ENCODE measurements around the gene BBS1. TPM values are rescaled to one million over a fixed set of nuclear protein-coding genes. Genes with fewer than 3 reads are reported as not detected.
A peak's percentile ranks its signal among the peaks of the same experiment; 100 is the strongest.

BBS1 gene
- polyA plus RNA-seq, 3 donors = 1.3 to 8.5 (median 3.5) TPM

GRCh38 chr11:66478729-66479393 lies 31.6 kb upstream of the BBS1 start:
- peaks cover 19 to 24% of the 10 kb centered on the region in 2 donors for H3K4me1 ChIP-seq (ENCODE audit: control insufficient read depth in 1 of 2, insufficient read depth in 2 of 2, low read length in 2 of 2)
- intact Hi-C loops (cut with micrococcal nuclease) = loop anchor here (2.0 to 5.0 kb wide), 2 partner anchors 42 to 70 kb away; partner anchors contain the start of gene MRPL11 (in 1 of the 2)
- peaks cover 3 to 26% of the 10 kb centered on the region in 2 donors for H3K36me3 ChIP-seq (replicated peaks in 1 of 2; ENCODE audit: control insufficient read depth in 1 of 2, insufficient read depth in 2 of 2, low read length in 2 of 2)
- H3K4me1 Mint-ChIP-seq = peaks cover 18% of the 10 kb centered on the region
- peak overlapping the region; percentile 89 for H2AFZ ChIP-seq (ENCODE audit: insufficient read depth, low read depth, low read length, poor library complexity, severe bottlenecking)
- 67% methylated on average over 3 of the region's 8 CpGs for WGBS (ENCODE audit: insufficient coverage)
- peaks cover 11% of the 10 kb centered on the region for H4K20me1 ChIP-seq (ENCODE audit: insufficient read depth, low read length)
- H3K27me3 Mint-ChIP-seq (ENCODE audit: low read depth in 3 of 3) = peaks cover 0 to 7% (median 0%) of the 10 kb centered on the region in 3 donors
- H3K4me3 Mint-ChIP-seq = peak overlapping the region; percentile 85 to 89
- H3K79me2 ChIP-seq (ENCODE audit: insufficient read depth, low read length) = peaks cover 14% of the 10 kb centered on the region
- H3K9me3 Mint-ChIP-seq = no peaks in the 10 kb centered on the region
- H3K4me3 ChIP-seq (replicated peaks in 1 of 3; ENCODE audit: low read depth in 2 of 3, low read length in 3 of 3) = peak overlapping the region; percentile 46 to 87 (median 77)
- H3K36me3 Mint-ChIP-seq = peaks cover 24 to 36% of the 10 kb centered on the region in 2 donors
- H3K27ac ChIP-seq (ENCODE audit: low read depth in 1 of 2, low read length in 2 of 2) = peak overlapping the region in 1 of 2 donors; percentile 96
- peak; percentile 90 for TF ChIP-seq CTCF (IDR thresholded peaks at IDR 0.05)
- H3K9ac ChIP-seq (ENCODE audit: insufficient read depth, low read length, poor library complexity, severe bottlenecking) = peak overlapping the region; percentile 97
- H3K27me3 ChIP-seq (ENCODE audit: control insufficient read depth in 2 of 2, insufficient read depth in 2 of 2, low read length in 2 of 2) = no peaks in the 10 kb centered on the region
- no peaks in the 10 kb centered on the region for H3K9me3 ChIP-seq (replicated peaks in 1 of 2; ENCODE audit: control insufficient read depth in 1 of 2, insufficient read depth in 1 of 2, low read length in 2 of 2)
- peak in 1 of 3 donors; percentile 7 for DNase-seq
- peak overlapping the region in 6 of 7 donors; percentile 89 to 95 (median 92) for H3K27ac Mint-ChIP-seq
- H3K4me2 ChIP-seq (replicated peaks; ENCODE audit: extremely low read depth, low read length, poor library complexity, severe bottlenecking) = peak overlapping the region; percentile 91

DNA sequence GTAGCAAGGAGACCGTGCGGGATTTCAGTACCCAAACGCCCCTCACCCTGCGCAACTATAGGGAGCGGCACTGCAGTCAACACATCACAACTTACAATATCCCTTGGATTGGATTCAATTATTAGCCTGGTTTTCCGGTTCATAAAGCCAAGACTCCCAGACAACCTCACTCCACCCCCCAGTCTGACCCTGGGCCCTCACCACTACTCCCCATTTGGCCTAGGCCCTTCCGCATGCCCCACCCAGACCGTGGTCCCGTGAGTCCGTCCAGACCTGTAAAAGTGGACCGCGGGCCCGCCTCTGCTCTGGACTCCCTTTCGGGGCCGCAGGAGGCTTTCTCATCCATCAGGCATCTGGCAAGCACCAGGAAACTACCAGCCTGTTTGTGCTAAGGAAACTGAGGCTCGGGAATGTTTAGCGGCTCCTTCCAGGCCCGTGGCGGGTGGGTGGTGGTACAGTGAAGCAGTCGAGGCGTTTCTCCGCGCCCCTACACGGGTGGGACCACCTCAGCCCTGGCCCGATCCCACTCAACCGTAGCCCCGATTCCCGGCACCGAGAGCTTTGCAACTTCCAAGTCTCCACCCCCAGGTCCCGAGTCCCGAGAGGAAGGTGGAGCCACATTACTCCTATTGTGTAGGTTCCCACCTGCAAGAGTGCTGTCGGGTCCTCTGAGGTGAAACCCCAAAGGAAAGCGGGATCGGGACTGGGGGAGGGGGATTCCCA lies 30.9 kb upstream of the BBS1 start:
- peak overlapping the region; percentile 85 to 89 for H3K4me3 Mint-ChIP-seq
- no peaks in the 10 kb centered on the region for H3K9me3 Mint-ChIP-seq
- peak overlapping the region; percentile 46 to 87 (median 77) for H3K4me3 ChIP-seq (replicated peaks in 1 of 3; ENCODE audit: low read depth in 2 of 3, low read length in 3 of 3)
- H2AFZ ChIP-seq (ENCODE audit: insufficient read depth, low read depth, low read length, poor library complexity, severe bottlenecking) = peak overlapping the region; percentile 89
- peak overlapping the region; percentile 82 to 96 for H3K27ac ChIP-seq (ENCODE audit: low read depth in 1 of 2, low read length in 2 of 2)
- no peak for TF ChIP-seq CTCF (IDR thresholded peaks at IDR 0.05)
- peaks cover 0 to 7% (median 0%) of the 10 kb centered on the region in 3 donors for H3K27me3 Mint-ChIP-seq (ENCODE audit: low read depth in 3 of 3)
- H3K9me3 ChIP-seq (replicated peaks in 1 of 2; ENCODE audit: control insufficient read depth in 1 of 2, insufficient read depth in 1 of 2, low read length in 2 of 2) = no peaks in the 10 kb centered on the region
- DNase-seq = peak in 2 of 3 donors; percentile 2 to 20
- peaks cover 18 to 30% of the 10 kb centered on the region in 2 donors for H3K36me3 Mint-ChIP-seq
- peaks cover under 1 to 25% of the 10 kb centered on the region in 2 donors for H3K36me3 ChIP-seq (replicated peaks in 1 of 2; ENCODE audit: control insufficient read depth in 1 of 2, insufficient read depth in 2 of 2, low read length in 2 of 2)
- peak overlapping the region; percentile 89 to 95 (median 92) for H3K27ac Mint-ChIP-seq
- H4K20me1 ChIP-seq (ENCODE audit: insufficient read depth, low read length) = peaks cover 11% of the 10 kb centered on the region
- peak overlapping the region; percentile 97 for H3K9ac ChIP-seq (ENCODE audit: insufficient read depth, low read length, poor library complexity, severe bottlenecking)
- 1% methylated on average over 23 of the region's 34 CpGs for WGBS (ENCODE audit: insufficient coverage)
- H3K4me2 ChIP-seq (replicated peaks; ENCODE audit: extremely low read depth, low read length, poor library complexity, severe bottlenecking) = peak overlapping the region; percentile 91
- H3K79me2 ChIP-seq (ENCODE audit: insufficient read depth, low read length) = peaks cover 14% of the 10 kb centered on the region
- peaks cover 18% of the 10 kb centered on the region for H3K4me1 Mint-ChIP-seq
- H3K27me3 ChIP-seq (ENCODE audit: control insufficient read depth in 2 of 2, insufficient read depth in 2 of 2, low read length in 2 of 2) = no peaks in the 10 kb centered on the region
- intact Hi-C loops (cut with micrococcal nuclease) = loop anchor here (1.0 to 5.0 kb wide), 4 partner anchors 13 to 71 kb away; partner anchors contain the start of genes PELI3 (in 2 of the 2) and MRPL11 (in 1 of the 2)
- H3K4me1 ChIP-seq (ENCODE audit: control insufficient read depth in 1 of 2, insufficient read depth in 2 of 2, low read length in 2 of 2) = peaks cover 19 to 24% of the 10 kb centered on the region in 2 donors
